IMR-90 (cell line): ENCODE measurements around the gene SMU1. TPM values are rescaled to one million over a fixed set of nuclear protein-coding genes. Genes with fewer than 3 reads are reported as not detected.

Source experiments
- ATAC-seq: fragments of 200-7000 bp; cut with Tn5 transposase; 2 replicates; pipeline ENCODE4 v1.9.1; 2020; ENCODE audit warnings: low read depth, mild to moderate bottlenecking, moderate library complexity
- BruUV-seq: library from RNA; stranded (reverse); fragments of 400-500 nt; replicated peaks from 2 replicates; lab custom pipeline; 2021; lab: Mats Ljungman, UMichigan
- CTCF ChIA-PET: fragments of 300-600 bp; formaldehyde crosslinking; extraction: SDS; loops from one replicate; lab custom pipeline; 2021; ENCODE audit warnings: antibody characterized with exemption; lab: Yijun Ruan, JAX
- POLR2A ChIA-PET: fragments of 300-600 bp; sonication (Branson Sonifier 250); formaldehyde crosslinking; loops from one replicate; lab custom pipeline; 2022; ENCODE audit warnings: antibody characterized with exemption; ENCODE audit not compliant: unreplicated experiment; lab: Charles Lee
- DNase-seq: peaks from one replicate; pipeline ENCODE4 v3.0.0; 2013
- H2AFZ ChIP-seq: replicated peaks from 2 replicates; pipeline ENCODE3; 2013; ENCODE audit warnings: low read length, mild to moderate bottlenecking; ENCODE audit not compliant: poor library complexity
- H2AK5ac ChIP-seq: 2 replicates; pipeline ENCODE4 v1.6.1; 2013; ENCODE audit warnings: low read depth, low read length, inconsistent platforms
- H2AK9ac ChIP-seq: replicated peaks from 2 replicates; pipeline ENCODE3; 2013; ENCODE audit warnings: mild to moderate bottlenecking, low read depth, low read length, moderate library complexity; ENCODE audit not compliant: poor library complexity
- H2BK120ac ChIP-seq: 2 replicates; pipeline ENCODE4 v1.6.1; 2013; ENCODE audit warnings: low read depth, low read length, inconsistent platforms
- H2BK15ac ChIP-seq: 3 replicates; pipeline ENCODE4 v1.6.1; 2013; ENCODE audit warnings: low read depth, low read length, inconsistent platforms
- H2BK20ac ChIP-seq: 2 replicates; pipeline ENCODE4 v1.6.1; 2013; ENCODE audit warnings: low read depth, mild to moderate bottlenecking, inconsistent platforms, low read length, moderate library complexity
- H2BK5ac ChIP-seq: 2 replicates; pipeline ENCODE4 v1.6.1; 2013; ENCODE audit warnings: mild to moderate bottlenecking, low read depth, low read length, inconsistent platforms; ENCODE audit not compliant: poor library complexity, severe bottlenecking
- H3K14ac ChIP-seq: replicated peaks from 2 replicates; pipeline ENCODE4 v1.6.1; 2013; ENCODE audit warnings: low read depth, low read length, inconsistent platforms
- H3K18ac ChIP-seq: 2 replicates; pipeline ENCODE4 v1.6.1; 2013; ENCODE audit warnings: low read depth, low read length, control low read depth
- H3K23ac ChIP-seq: 2 replicates; pipeline ENCODE4 v1.6.1; 2013; ENCODE audit warnings: low read depth, low read length, inconsistent platforms
- H3K27ac ChIP-seq: 2 replicates; pipeline ENCODE4 v1.5.1; 2013; ENCODE audit warnings: mild to moderate bottlenecking, control low read depth, low read length; ENCODE audit not compliant: insufficient read depth
- H3K27me3 ChIP-seq: 2 replicates; pipeline ENCODE4 v1.6.1; 2013; ENCODE audit warnings: low read length; ENCODE audit not compliant: control insufficient read depth, insufficient read depth
- H3K36me3 ChIP-seq: 2 replicates; pipeline ENCODE4 v1.6.1; 2013; ENCODE audit warnings: low read length, mixed read lengths; ENCODE audit not compliant: control insufficient read depth, insufficient read depth
- H3K4ac ChIP-seq: 2 replicates; pipeline ENCODE4 v1.6.1; 2013; ENCODE audit warnings: low read depth, low read length, inconsistent platforms
- H3K4me1 ChIP-seq: 2 replicates; pipeline ENCODE4 v1.6.1; 2013; ENCODE audit warnings: low read length, mixed read lengths; ENCODE audit not compliant: control insufficient read depth, insufficient read depth
- H3K4me2 ChIP-seq: 2 replicates; pipeline ENCODE4 v1.6.1; 2013; ENCODE audit warnings: low read depth, mild to moderate bottlenecking, control low read depth, low read length, moderate library complexity
- H3K4me3 ChIP-seq: 2 replicates; pipeline ENCODE4 v1.5.1; 2013; ENCODE audit warnings: low read depth, mild to moderate bottlenecking, control low read depth, low read length, moderate library complexity; ENCODE audit not compliant: insufficient read depth
- H3K56ac ChIP-seq: 2 replicates; pipeline ENCODE4 v1.6.1; 2013; ENCODE audit warnings: low read length, inconsistent platforms; ENCODE audit not compliant: insufficient read depth; ENCODE audit errors: extremely low read depth
- H3K79me1 ChIP-seq, 2 experiments: 2 replicates each; pipeline ENCODE4 v1.6.1; 2013; ENCODE audit warnings: low read length in 2 of 2, inconsistent platforms in 1 of 2, low read depth in 1 of 2
- H3K9ac ChIP-seq: 2 replicates; pipeline ENCODE4 v1.6.1; 2013; ENCODE audit warnings: low read depth, low read length, control low read depth
- H3K9me1 ChIP-seq: 2 replicates; pipeline ENCODE4 v1.6.1; 2013; ENCODE audit warnings: low read length, inconsistent platforms; ENCODE audit not compliant: insufficient read depth
- H3K9me3 ChIP-seq: 2 replicates; pipeline ENCODE4 v1.6.1; 2013; ENCODE audit warnings: low read length; ENCODE audit not compliant: control insufficient read depth, insufficient read depth
- H4K20me1 ChIP-seq: 2 replicates; pipeline ENCODE4 v1.6.1; 2013; ENCODE audit warnings: low read length, inconsistent platforms; ENCODE audit not compliant: insufficient read depth
- H4K5ac ChIP-seq: 2 replicates; pipeline ENCODE4 v1.6.1; 2013; ENCODE audit warnings: mild to moderate bottlenecking, low read depth, low read length, control low read depth
- H4K8ac ChIP-seq, 2 experiments: 2 replicates each; pipeline ENCODE4 v1.6.1; 2013; ENCODE audit warnings: low read depth in 2 of 2, low read length in 2 of 2, control low read depth in 1 of 2, inconsistent platforms in 1 of 2
- H4K91ac ChIP-seq: 2 replicates; pipeline ENCODE4 v1.6.1; 2013; ENCODE audit warnings: low read depth, low read length, inconsistent platforms; ENCODE audit not compliant: insufficient read depth
- FOS ChIP-seq: fragments of 150-350 bp; IDR thresholded peaks from 2 replicates; pipeline ENCODE4 v1.6.1; 2016; ENCODE audit warnings: low read depth, low read length
- SMC3 ChIP-seq: fragments of 150-350 bp; IDR thresholded peaks from 2 replicates; pipeline ENCODE4 v1.6.1; 2016; ENCODE audit warnings: low read depth, mild to moderate bottlenecking, antibody characterized with exemption, low read length, moderate library complexity
- WGBS, 2 experiments: methylation state at CpG; one replicate each; pipeline versions ENCODE4 v1.1.5 to v1.1.7; 2013; ENCODE audit warnings: missing lambda C conversion rate in 2 of 2; ENCODE audit not compliant: insufficient read length in 1 of 2; ENCODE audit errors: extremely low coverage in 2 of 2; 5-methylcytosine and 5-hydroxymethylcytosine counted together
- dilution Hi-C: fragments of 300-500 bp; cut with HindIII; formaldehyde crosslinking; loops from one replicate; pipeline ENCODE4 v1.14.3; 2018; ENCODE audit warnings: low sequenced_read_pairs; ENCODE audit not compliant: unreplicated experiment
- in situ Hi-C: fragments of 300-500 bp; cut with MboI; formaldehyde crosslinking; loops from 3 replicates; pipeline ENCODE4 v1.14.3; 2019; ENCODE audit warnings: low sequenced_read_pairs, inconsistent platforms, mixed read lengths
- intact Hi-C: fragments of 100-400 bp; cut with micrococcal nuclease; formaldehyde crosslinking; loops from 2 replicates; pipeline ENCODE4 v1.10.0; 2022
- polyA plus RNA-seq, 3 experiments: library from polyadenylated mRNA; depleted of rRNA; stranded (reverse); fragments of >200 nt; gene quantifications; 2 replicates each; pipeline ENCODE4 v1.2.3, GENCODE V29; 2012; ENCODE audit warnings: low replicate concordance in 1 of 3
- total RNA-seq: library from RNA; depleted of rRNA; stranded (reverse); fragments of >200 nt; gene quantifications from 2 replicates; pipeline ENCODE4 v1.2.3, GENCODE V29; 2012

Gene SMU1
- total and polyA plus RNA-seq, 2 of the 4 experiments (the other 2 are of a cell fraction): 11.1 to 36.0 TPM

- 100% methylated on average over 1 of the region's 4 CpGs; no CpG with 5 or more reads in 1 of the 2 experiments for WGBS, 2 experiments
- Histone ChIP-seq H3K4me2 (peak overlapping the region; percentile 94), H3K79me1 (peaks cover 24 to 46% of the 10 kb centered on the region in 2 experiments), H4K91ac (peak overlapping the region; percentile 73; the same call in 1 of the 2 replicates), H3K4me3 (peak overlapping the region; percentile 90; the same call in 1 of the 2 replicates), H3K14ac (peak overlapping the region; percentile 86), H3K56ac (peak overlapping the region; percentile 84; the same call in 1 of the 2 replicates), H2BK5ac (no peak overlapping the region), H4K5ac (no peak overlapping the region; the same call in 1 of the 2 replicates), H2AFZ (no peak overlapping the region), H2AK5ac (peak overlapping the region; percentile 65), H4K8ac (peak overlapping the region; percentile 80 to 98; a peak in 1 of 4 replicates), H2BK15ac (no peak overlapping the region), H3K23ac (peak overlapping the region; percentile 72; the same call in 1 of the 2 replicates), H3K27me3 (no peaks in the 10 kb centered on the region), H3K9me1 (peaks cover 5% of the 10 kb centered on the region), H3K9ac (peak overlapping the region; percentile 78; the same call in 1 of the 2 replicates), H3K4me1 (peaks cover 8% of the 10 kb centered on the region), H2AK9ac (no peak overlapping the region), H4K20me1 (peaks cover 31% of the 10 kb centered on the region), H3K9me3 (no peaks in the 10 kb centered on the region), H3K27ac (no peak overlapping the region), H2BK120ac (no peak overlapping the region), H3K4ac (peak overlapping the region; percentile 85; the same call in 1 of the 2 replicates), H3K18ac (no peak overlapping the region), H2BK20ac (no peak overlapping the region), H3K36me3 (peaks cover 17% of the 10 kb centered on the region)
- TF ChIP-seq FOS (no peak), SMC3 (no peak)
- DNase-seq: no peak
- intact Hi-C loops (no loop called here), in situ Hi-C loops (no loop called here), dilution Hi-C loops (no loop called here)
- ChIA-PET CTCF (no interaction called here), POLR2A (no interaction called here)
- ATAC-seq: no peak
- BruUV-seq: TSS peak; percentile 17
These were observed 52.8 kb downstream of the SMU1 start for GRCh38 chr9:33023661-33024060.
